GM19238 (cell line): ENCODE data around the gene STAC2.
A peak's percentile ranks its signal among the peaks of the same experiment; 100 is the strongest.

Experiments
- DNase-seq: peaks from one replicate; pipeline ENCODE4 v3.0.0; 2011; ENCODE audit warnings: low spot score; ENCODE audit not compliant: insufficient read length

The STAC2 gene

GRCh38 chr17:39165178-39165840 is 60.4 kb downstream of the STAC2 start:
- no peak for DNase-seq

GRCh38 chr17:39164675-39165143 is 61.0 kb downstream of the STAC2 start:
- peak; percentile 95 for DNase-seq

- DNase-seq, result no peak
These were observed 63.8 kb downstream of the STAC2 start for GRCh38 chr17:39161962-39162361.
